HEK293 (cell line): Measurements from ENCODE around the gene ADM5.

Source experiments
- CTCF ChIA-PET: fragments of 350-600 bp; formaldehyde crosslinking; extraction: SDS; loops from one replicate; lab custom pipeline; 2021; ENCODE audit warnings: antibody characterized with exemption; lab: Yijun Ruan, JAX
- POLR2A ChIA-PET: fragments of 300-600 bp; formaldehyde crosslinking; extraction: SDS; loops from one replicate; lab custom pipeline; 2020; ENCODE audit warnings: antibody characterized with exemption, inconsistent platforms; lab: Yijun Ruan, JAX
- H3K27ac ChIP-seq: fragments of 200-500 bp; sonication (Bioruptor generic); 2 replicates; pipeline ENCODE4 v1.5.1; 2014; ENCODE audit warnings: low read depth, low read length, control low read depth, inconsistent platforms; ENCODE audit errors: extremely low read depth
- H3K36me3 ChIP-seq, 2 experiments: fragments of 200-500 bp in 1 of 2; sonication (Bioruptor generic) in 1 of 2; 1 replicate in 1 of 2; 2 replicates in 1 of 2; pipeline ENCODE4 v1.5.1; 2014 to 2017; ENCODE audit warnings: inconsistent platforms in 2 of 2, low read length in 2 of 2; ENCODE audit not compliant: control insufficient read depth in 2 of 2, insufficient read depth in 1 of 2
- H3K4me1 ChIP-seq: fragments of 200-500 bp; sonication (Bioruptor generic); 2 replicates; pipeline ENCODE4 v1.5.1; 2014; ENCODE audit warnings: mild to moderate bottlenecking, low read length, inconsistent platforms; ENCODE audit not compliant: control insufficient read depth, insufficient read depth
- H3K4me3 ChIP-seq: 2 replicates; pipeline ENCODE4 v1.5.1; 2011; ENCODE audit warnings: low read depth, mild to moderate bottlenecking, control low read depth, low read length, moderate library complexity
- H3K9me3 ChIP-seq: fragments of 200-500 bp; sonication (Bioruptor generic); 2 replicates; pipeline ENCODE4 v1.5.1; 2014; ENCODE audit warnings: low read depth, low read length, inconsistent platforms; ENCODE audit not compliant: control insufficient read depth, insufficient read depth
- GLIS1 ChIP-seq: fragments of 450-650 bp; formaldehyde crosslinking; IDR thresholded peaks from 2 replicates; pipeline ENCODE4 v1.5.1; 2016; ENCODE audit warnings: missing biosample characterization, missing genetic modification characterization
- KLF10 ChIP-seq: fragments of 450-650 bp; IDR thresholded peaks from 2 replicates; pipeline ENCODE4 v1.5.1; 2018; ENCODE audit warnings: missing biosample characterization, mild to moderate bottlenecking, missing genetic modification characterization
- KLF8 ChIP-seq: fragments of 450-650 bp; formaldehyde crosslinking; IDR thresholded peaks from 2 replicates; pipeline ENCODE4 v1.5.1; 2016; ENCODE audit warnings: missing biosample characterization, missing genetic modification characterization
- OVOL3 ChIP-seq: fragments of 450-650 bp; formaldehyde crosslinking; IDR thresholded peaks from 2 replicates; pipeline ENCODE4 v1.5.1; 2016; ENCODE audit warnings: missing biosample characterization, missing genetic modification characterization
- RBAK ChIP-seq: fragments of 450-650 bp; formaldehyde crosslinking; IDR thresholded peaks from 2 replicates; pipeline ENCODE4 v1.5.1; 2016; ENCODE audit warnings: missing biosample characterization, missing genetic modification characterization
- TRIM28 ChIP-seq: IDR thresholded peaks from 2 replicates; pipeline ENCODE4 v1.6.1; 2011; ENCODE audit warnings: low read length, control low read depth, borderline replicate concordance
- ZBTB10 ChIP-seq: fragments of 450-650 bp; formaldehyde crosslinking; IDR thresholded peaks from 2 replicates; pipeline ENCODE4 v1.5.1; 2016; ENCODE audit warnings: missing biosample characterization, missing genetic modification characterization
- ZBTB11 ChIP-seq: fragments of 450-650 bp; formaldehyde crosslinking; conservative IDR thresholded peaks from 2 replicates; pipeline ENCODE4 v1.5.1; 2016; ENCODE audit warnings: low read depth, missing biosample characterization, missing genetic modification characterization
- ZBTB7A ChIP-seq: fragments of 450-650 bp; formaldehyde crosslinking; IDR thresholded peaks from 2 replicates; pipeline ENCODE4 v1.5.1; 2016; ENCODE audit warnings: low read depth, missing biosample characterization, missing genetic modification characterization
- ZFP3 ChIP-seq: fragments of 450-650 bp; formaldehyde crosslinking; IDR thresholded peaks from 2 replicates; pipeline ENCODE4 v1.5.1; 2016; ENCODE audit warnings: low read depth, missing biosample characterization, missing genetic modification characterization
- ZNF121 ChIP-seq: fragments of 450-650 bp; formaldehyde crosslinking; IDR thresholded peaks from 2 replicates; pipeline ENCODE4 v1.5.1; 2016; ENCODE audit warnings: missing biosample characterization, missing genetic modification characterization
- ZNF132 ChIP-seq: fragments of 450-650 bp; formaldehyde crosslinking; IDR thresholded peaks from 2 replicates; pipeline ENCODE4 v1.5.1; 2017; ENCODE audit warnings: missing biosample characterization, missing genetic modification characterization, borderline replicate concordance
- ZNF146 ChIP-seq: fragments of 450-650 bp; formaldehyde crosslinking; IDR thresholded peaks from 2 replicates; pipeline ENCODE4 v1.5.1; 2016; ENCODE audit warnings: missing biosample characterization, missing genetic modification characterization
- ZNF174 ChIP-seq: fragments of 450-650 bp; formaldehyde crosslinking; IDR thresholded peaks from 2 replicates; pipeline ENCODE4 v1.5.0; 2017; ENCODE audit warnings: missing biosample characterization, mild to moderate bottlenecking, missing genetic modification characterization
- ZNF18 ChIP-seq: fragments of 450-650 bp; formaldehyde crosslinking; IDR thresholded peaks from 2 replicates; pipeline ENCODE4 v1.5.1; 2016; ENCODE audit warnings: missing biosample characterization, missing genetic modification characterization
- ZNF221 ChIP-seq: fragments of 450-650 bp; formaldehyde crosslinking; IDR thresholded peaks from 2 replicates; pipeline ENCODE4 v1.5.1; 2017; ENCODE audit warnings: missing biosample characterization, missing genetic modification characterization, borderline replicate concordance
- ZNF26 ChIP-seq: fragments of 450-650 bp; formaldehyde crosslinking; IDR thresholded peaks from 2 replicates; pipeline ENCODE4 v1.5.1; 2016; ENCODE audit warnings: missing biosample characterization, missing genetic modification characterization
- ZNF292 ChIP-seq: fragments of 450-650 bp; formaldehyde crosslinking; IDR thresholded peaks from 2 replicates; pipeline ENCODE4 v1.5.1; 2016; ENCODE audit warnings: low read depth, missing biosample characterization, missing genetic modification characterization, borderline replicate concordance
- ZNF37A ChIP-seq: fragments of 450-650 bp; IDR thresholded peaks from 2 replicates; pipeline ENCODE4 v1.5.1; 2018; ENCODE audit warnings: missing biosample characterization, missing genetic modification characterization
- ZNF391 ChIP-seq: fragments of 450-650 bp; formaldehyde crosslinking; IDR thresholded peaks from 2 replicates; pipeline ENCODE4 v1.5.1; 2016; ENCODE audit warnings: low read depth, missing biosample characterization, missing genetic modification characterization, borderline replicate concordance
- ZNF585B ChIP-seq: fragments of 450-650 bp; formaldehyde crosslinking; IDR thresholded peaks from 2 replicates; pipeline ENCODE4 v1.5.1; 2016; ENCODE audit warnings: missing biosample characterization, missing genetic modification characterization
- ZNF624 ChIP-seq: fragments of 450-650 bp; formaldehyde crosslinking; IDR thresholded peaks from 2 replicates; pipeline ENCODE4 v1.5.1; 2017; ENCODE audit warnings: missing biosample characterization, missing genetic modification characterization
- ZNF701 ChIP-seq: fragments of 450-650 bp; formaldehyde crosslinking; IDR thresholded peaks from 2 replicates; pipeline ENCODE4 v1.5.1; 2016; ENCODE audit warnings: missing biosample characterization, missing genetic modification characterization
- ZNF707 ChIP-seq: fragments of 450-650 bp; formaldehyde crosslinking; IDR thresholded peaks from 2 replicates; pipeline ENCODE4 v1.5.1; 2016; ENCODE audit warnings: missing biosample characterization, missing genetic modification characterization
- ZNF76 ChIP-seq: fragments of 450-650 bp; formaldehyde crosslinking; IDR thresholded peaks from 2 replicates; pipeline ENCODE4; 2016; ENCODE audit warnings: low read depth, missing biosample characterization, missing genetic modification characterization, borderline replicate concordance
- ZNF830 ChIP-seq: fragments of 450-650 bp; IDR thresholded peaks from 2 replicates; pipeline ENCODE4 v1.5.0; 2018; ENCODE audit warnings: missing biosample characterization, missing genetic modification characterization, low read depth, mild to moderate bottlenecking, moderate library complexity
- ZSCAN23 ChIP-seq: fragments of 450-650 bp; formaldehyde crosslinking; IDR thresholded peaks from 2 replicates; pipeline ENCODE4 v1.5.1; 2016; ENCODE audit warnings: missing biosample characterization, missing genetic modification characterization

The ADM5 gene

GRCh38 chr19:49682274-49682673 is 7.1 kb upstream of the ADM5 start (continued):
- no peak for TF ChIP-seq TRIM28
- no peak for TF ChIP-seq ZFP3 (tag by site-specific recombination)
- no peak for TF ChIP-seq ZBTB7A (tag by site-specific recombination)
- TF ChIP-seq ZNF585B (tag by site-specific recombination) = no peak
- TF ChIP-seq ZNF121 (tag by site-specific recombination) = no peak
- TF ChIP-seq ZSCAN23 = no peak
- TF ChIP-seq GLIS1 (tag by site-specific recombination) = no peak
- TF ChIP-seq ZNF76 = no peak
- no peak for TF ChIP-seq KLF8 (tag by site-specific recombination)
- no peak for TF ChIP-seq ZBTB11 (tag by site-specific recombination)
- TF ChIP-seq ZNF18 (tag by site-specific recombination) = no peak

- Histone ChIP-seq H3K9me3 (no peaks in the 10 kb centered on the region), H3K27ac (no peak overlapping the region), H3K36me3 (peaks cover 43 to 72% of the 10 kb centered on the region in 2 experiments), H3K4me1 (peaks cover 17% of the 10 kb centered on the region), H3K4me3 (no peak overlapping the region)
- ChIA-PET POLR2A (interaction anchor here (1.4 kb wide), 1 partner anchor 44 kb away, joined by 3 read pairs; the partner anchor contains the start of gene RRAS), CTCF (interaction anchor here (0.6 to 1.6 kb wide), 8 partner anchors 9 to 272 kb away, joined by 3 to 9 read pairs (median 5); partner anchors contain the start of gene FUZ)
- TF ChIP-seq ZNF707 (tag by site-specific recombination) (no peak), ZNF37A (tag by site-specific recombination) (no peak), ZNF174 (tag by site-specific recombination) (no peak), ZNF221 (tag by site-specific recombination) (no peak), ZNF701 (tag by site-specific recombination) (no peak), ZNF132 (tag by site-specific recombination) (no peak), ZNF26 (no peak), ZNF830 (tag by site-specific recombination) (no peak), ZNF624 (no peak), ZNF292 (no peak), OVOL3 (tag by site-specific recombination) (no peak), ZBTB10 (tag by site-specific recombination) (no peak), ZNF391 (tag by site-specific recombination) (no peak), KLF10 (tag by site-specific recombination) (no peak), RBAK (no peak), ZNF146 (tag by site-specific recombination) (no peak)
These were observed 5.6 kb upstream of the ADM5 start for GRCh38 chr19:49683814-49684250.
